ENCODE results near the gene TBC1D4.

Gene TBC1D4

GRCh38 chr13:75418997-75419396 is 63.0 kb downstream of the TBC1D4 start:
- TF ChIP-seq ELF4 (IDR thresholded peaks at IDR 0.05), result no peak
- no peak for TF ChIP-seq BHLHE40 (IDR thresholded peaks at IDR 0.05; ENCODE audit: borderline replicate concordance)
- no peak for TF ChIP-seq LEF1 (IDR thresholded peaks at IDR 0.05; ENCODE audit: borderline replicate concordance)
- no peak for TF ChIP-seq SUZ12 (IDR thresholded peaks at IDR 0.05)
- TF ChIP-seq FOXM1 (IDR thresholded peaks at IDR 0.05; ENCODE audit: borderline replicate concordance), result no peak
- TF ChIP-seq SP1 (IDR thresholded peaks at IDR 0.05), result no peak
- no peak for TF ChIP-seq FOXA1 (IDR thresholded peaks at IDR 0.05)
- TF ChIP-seq HDGF (IDR thresholded peaks at IDR 0.05; ENCODE audit: borderline replicate concordance), result no peak
- TF ChIP-seq L3MBTL2 (conservative IDR thresholded peaks at IDR 0.05), result no peak
- TF ChIP-seq NFRKB (IDR thresholded peaks at IDR 0.05), result no peak
- no peak for TF ChIP-seq FOXK2 (IDR thresholded peaks at IDR 0.05)
- TF ChIP-seq ZNF384 (IDR thresholded peaks at IDR 0.05), result no peak
- no peak for TF ChIP-seq CTBP1 (IDR thresholded peaks at IDR 0.05; ENCODE audit: borderline replicate concordance)
- ChIA-PET CTCF (interaction anchor here (1.0 to 2.6 kb wide), 3 partner anchors 41 to 64 kb away, joined by 3 to 8 read pairs (median 4); partner anchors contain the start of gene TBC1D4), POLR2A (no interaction called here)
- no peak for DNase-seq (ENCODE audit: extremely low spot score)

DNA sequence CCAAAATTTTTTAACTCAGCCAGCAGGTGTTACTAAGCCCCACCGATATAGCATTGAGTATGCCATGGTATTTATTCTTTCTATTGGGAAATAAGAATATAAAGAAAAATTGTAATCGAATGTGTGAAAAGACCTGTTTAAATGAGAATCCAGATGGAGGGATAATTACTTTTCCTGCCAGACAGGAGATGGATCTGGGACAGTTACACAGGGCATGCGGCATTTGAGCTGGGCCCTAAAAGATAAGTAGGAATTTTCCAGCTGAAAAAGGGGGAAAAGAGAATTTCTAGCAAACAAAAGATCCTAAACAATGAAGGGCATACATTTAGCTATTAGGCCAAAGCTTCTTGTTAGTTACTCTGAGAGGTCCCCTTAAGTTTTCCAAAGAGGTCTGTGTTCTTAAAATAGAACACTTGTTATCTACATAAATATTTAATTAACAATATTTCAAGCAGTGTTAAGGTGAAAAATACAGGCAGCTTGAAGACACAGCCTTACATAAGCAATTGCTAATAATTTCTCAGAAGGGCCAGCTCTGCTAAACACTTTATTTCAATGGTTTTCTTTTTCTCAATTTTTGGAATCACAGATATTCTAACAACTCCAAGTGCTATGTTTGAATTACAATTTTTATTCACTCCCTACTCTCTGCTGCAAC is 63.7 kb downstream of the TBC1D4 start:
- CTCF ChIA-PET, result interaction anchor here (1.0 to 2.6 kb wide), 4 partner anchors 13 to 64 kb away, joined by 3 to 8 read pairs (median 4); partner anchors contain the start of gene TBC1D4
- TF ChIP-seq SP1 (IDR thresholded peaks at IDR 0.05), result no peak
- no peak for TF ChIP-seq ZNF384 (IDR thresholded peaks at IDR 0.05)
- no peak for TF ChIP-seq NFRKB (IDR thresholded peaks at IDR 0.05)
- no peak for TF ChIP-seq FOXK2 (IDR thresholded peaks at IDR 0.05)
- TF ChIP-seq CTBP1 (IDR thresholded peaks at IDR 0.05; ENCODE audit: borderline replicate concordance), result no peak
- POLR2A ChIA-PET, result interaction anchor here (0.6 kb wide), 1 partner anchor 174 kb away, joined by 3 read pairs; no protein-coding TSS in a partner anchor
- no peak for DNase-seq (ENCODE audit: extremely low spot score)

- DNase-seq (ENCODE audit: extremely low spot score), result no peak
- CTCF ChIA-PET, result interaction anchor here (1.0 to 1.1 kb wide), 2 partner anchors 14 to 60 kb away, joined by 3 to 4 read pairs; no protein-coding TSS in a partner anchor
Observed at GRCh38 chr13:75417656-75418055, 64.3 kb downstream of the TBC1D4 start.

DNA sequence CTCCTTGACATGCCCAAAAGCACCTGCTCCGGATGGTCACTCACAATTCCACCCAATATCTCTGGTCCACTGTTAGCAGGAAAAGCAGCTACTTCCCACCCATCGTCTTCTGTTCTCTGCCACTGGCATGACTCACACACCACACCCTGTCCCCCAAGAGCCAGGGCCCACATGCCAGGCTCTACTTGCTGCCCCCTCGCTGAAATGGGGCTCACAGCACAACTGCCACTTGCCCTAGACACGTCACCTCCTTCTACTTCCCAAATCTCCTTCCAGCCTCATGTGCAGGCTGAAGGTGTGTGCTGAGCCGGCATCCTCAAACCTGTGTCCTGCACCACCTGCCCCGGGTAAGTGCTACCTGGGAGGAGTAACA is 65.0 kb downstream of the TBC1D4 start:
- ChIA-PET CTCF (no interaction called here), POLR2A (interaction anchor here (1.0 kb wide), 1 partner anchor 21 kb away, joined by 4 read pairs; no protein-coding TSS in a partner anchor)
- DNase-seq (ENCODE audit: extremely low spot score), result no peak
- TF ChIP-seq HDGF (IDR thresholded peaks at IDR 0.05; ENCODE audit: borderline replicate concordance), result no peak
- TF ChIP-seq L3MBTL2 (conservative IDR thresholded peaks at IDR 0.05), result no peak
- TF ChIP-seq ZNF384 (IDR thresholded peaks at IDR 0.05), result no peak
- no peak for TF ChIP-seq PKNOX1 (IDR thresholded peaks at IDR 0.05)
- no peak for TF ChIP-seq SUZ12 (IDR thresholded peaks at IDR 0.05)
- no peak for TF ChIP-seq FOXA1 (IDR thresholded peaks at IDR 0.05)
- TF ChIP-seq SP1 (IDR thresholded peaks at IDR 0.05), result no peak
- TF ChIP-seq FOXK2 (IDR thresholded peaks at IDR 0.05), result no peak
- no peak for TF ChIP-seq TARDBP (IDR thresholded peaks at IDR 0.05)

More at GRCh38 chr13:75417656-75418055, 64.3 kb downstream of the TBC1D4 start:
- TF ChIP-seq TARDBP (IDR thresholded peaks at IDR 0.05), result no peak
- TF ChIP-seq FOXM1 (IDR thresholded peaks at IDR 0.05; ENCODE audit: borderline replicate concordance), result no peak
- TF ChIP-seq NFRKB (IDR thresholded peaks at IDR 0.05), result no peak
- no peak for TF ChIP-seq ELF4 (IDR thresholded peaks at IDR 0.05)
- no peak for TF ChIP-seq CTBP1 (IDR thresholded peaks at IDR 0.05; ENCODE audit: borderline replicate concordance)
- no peak for TF ChIP-seq SUZ12 (IDR thresholded peaks at IDR 0.05)
- no peak for TF ChIP-seq PKNOX1 (IDR thresholded peaks at IDR 0.05)
- no peak for TF ChIP-seq ZNF384 (IDR thresholded peaks at IDR 0.05)
- no peak for TF ChIP-seq FOXA1 (IDR thresholded peaks at IDR 0.05)
- no peak for TF ChIP-seq ARNT (IDR thresholded peaks at IDR 0.05)
- POLR2A ChIA-PET, result no interaction called here

- CTCF ChIA-PET, result interaction anchor here (0.6 to 1.6 kb wide), 3 partner anchors 16 to 66 kb away, joined by 3 to 7 read pairs (median 5); partner anchors contain the start of gene TBC1D4
- DNase-seq (ENCODE audit: extremely low spot score), result no peak
- POLR2A ChIA-PET, result interaction anchor here (1.0 kb wide), 1 partner anchor 22 kb away, joined by 4 read pairs; no protein-coding TSS in a partner anchor
- TF ChIP-seq NFRKB (IDR thresholded peaks at IDR 0.05) (no peak), PKNOX1 (IDR thresholded peaks at IDR 0.05) (peak; percentile 51), SP1 (IDR thresholded peaks at IDR 0.05) (no peak), ZNF384 (IDR thresholded peaks at IDR 0.05) (no peak), SUZ12 (IDR thresholded peaks at IDR 0.05) (no peak), TARDBP (IDR thresholded peaks at IDR 0.05) (no peak)
Observed at GRCh38 chr13:75416327-75417011, 65.5 kb downstream of the TBC1D4 start.

DNA sequence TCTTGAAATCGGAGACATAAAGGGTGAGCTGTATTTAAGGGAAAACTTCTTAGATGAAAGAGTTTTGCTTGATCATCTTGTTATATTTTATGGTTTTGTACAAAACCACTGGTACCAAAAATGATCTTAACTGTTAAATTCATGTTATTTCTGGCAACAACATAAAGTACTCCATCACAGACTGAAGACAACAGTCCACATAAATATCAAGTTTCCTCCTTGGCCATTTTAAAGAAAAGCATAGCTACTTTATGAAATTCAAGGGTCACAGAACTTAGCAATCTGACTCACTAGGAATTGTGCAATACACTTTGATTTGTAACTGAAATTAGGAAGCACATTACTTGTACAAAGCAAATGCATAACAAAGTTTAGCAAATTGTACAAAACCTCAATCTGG is 66.3 kb downstream of the TBC1D4 start:
- POLR2A ChIA-PET, result interaction anchor here (0.6 kb wide), 1 partner anchor 15 kb away, joined by 3 read pairs; no protein-coding TSS in a partner anchor
- no peak for TF ChIP-seq HDGF (IDR thresholded peaks at IDR 0.05; ENCODE audit: borderline replicate concordance)
- TF ChIP-seq FOXM1 (IDR thresholded peaks at IDR 0.05; ENCODE audit: borderline replicate concordance), result no peak
- no peak for TF ChIP-seq ARNT (IDR thresholded peaks at IDR 0.05)
- no peak for TF ChIP-seq ELF4 (IDR thresholded peaks at IDR 0.05)
- no peak for TF ChIP-seq BHLHE40 (IDR thresholded peaks at IDR 0.05; ENCODE audit: borderline replicate concordance)
- no peak for TF ChIP-seq SUZ12 (IDR thresholded peaks at IDR 0.05)
- no peak for TF ChIP-seq LEF1 (IDR thresholded peaks at IDR 0.05; ENCODE audit: borderline replicate concordance)
- no peak for TF ChIP-seq FOXK2 (IDR thresholded peaks at IDR 0.05)
- TF ChIP-seq TARDBP (IDR thresholded peaks at IDR 0.05), result no peak
- CTCF ChIA-PET, result interaction anchor here (0.6 to 1.7 kb wide), 4 partner anchors 16 to 66 kb away, joined by 3 to 7 read pairs (median 5); partner anchors contain the start of gene TBC1D4
- DNase-seq (ENCODE audit: extremely low spot score), result no peak

Data from HEK293T (cell line).